Embryonic facial prominence (tissue), 1 donor: ENCODE data around the gene AKR1C3.
"Not testable (repeated sequence)": the region's sequence is repeated elsewhere in the genome, so short reads cannot be mapped to it uniquely, and the experiment has no call there.

Source experiments
- DNase-seq: peaks from one replicate; pipeline ENCODE4 v3.0.0-alpha.2; 2016; ENCODE audit errors: extremely low spot score

The AKR1C3 gene

DNA sequence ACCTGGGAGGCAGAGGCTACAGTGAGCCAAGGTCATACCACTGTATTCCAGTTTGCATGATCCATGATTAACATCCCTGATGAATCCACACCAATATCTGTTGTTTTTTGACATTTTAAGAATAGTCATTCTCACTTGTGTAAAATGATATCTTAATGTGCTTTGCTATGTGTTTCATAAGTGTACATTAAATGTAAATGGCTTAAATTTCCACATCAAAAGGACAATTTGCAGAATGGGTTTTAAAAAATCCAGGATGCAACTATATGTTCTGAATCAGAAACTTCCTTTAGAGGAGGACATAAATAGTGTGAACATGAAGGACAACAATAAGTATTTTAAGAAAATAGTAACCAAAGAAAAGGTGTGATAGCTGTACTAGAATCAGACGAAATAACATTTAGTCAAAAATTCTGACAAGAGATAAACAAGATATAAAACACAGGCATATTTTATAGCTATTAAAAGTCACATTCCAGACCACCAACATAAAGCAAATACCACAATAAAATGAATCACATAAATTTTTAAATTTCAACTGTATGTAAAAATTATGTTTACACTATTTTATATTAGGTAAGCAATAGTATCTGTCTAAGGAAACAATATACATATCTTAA, 42.4 kb downstream of the AKR1C3 start:
- DNase-seq: no peak

DNA sequence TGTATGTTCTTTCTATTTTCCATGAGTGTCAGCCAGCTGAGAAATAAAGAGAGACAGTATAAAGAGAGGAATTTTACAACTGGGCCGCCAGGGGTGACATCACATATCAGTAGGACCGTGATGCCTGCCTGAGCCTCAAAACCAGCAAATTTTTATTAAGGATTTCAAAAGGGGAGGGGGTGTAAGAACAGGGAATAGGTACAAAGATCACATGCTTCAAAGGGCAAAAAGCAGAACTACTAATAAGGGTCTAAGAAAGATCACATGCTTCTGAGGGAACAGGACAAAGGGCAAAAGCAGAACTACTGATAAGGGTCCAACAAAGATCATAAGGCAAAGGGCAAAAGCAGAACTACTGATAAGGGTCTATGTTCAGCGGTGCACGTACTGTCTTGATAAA, 43.5 kb downstream of the AKR1C3 start:
- not testable (repeated sequence) for DNase-seq

GRCh38 chr10:5142199-5142598, 48.0 kb downstream of the AKR1C3 start:
- DNase-seq: no peak

DNA sequence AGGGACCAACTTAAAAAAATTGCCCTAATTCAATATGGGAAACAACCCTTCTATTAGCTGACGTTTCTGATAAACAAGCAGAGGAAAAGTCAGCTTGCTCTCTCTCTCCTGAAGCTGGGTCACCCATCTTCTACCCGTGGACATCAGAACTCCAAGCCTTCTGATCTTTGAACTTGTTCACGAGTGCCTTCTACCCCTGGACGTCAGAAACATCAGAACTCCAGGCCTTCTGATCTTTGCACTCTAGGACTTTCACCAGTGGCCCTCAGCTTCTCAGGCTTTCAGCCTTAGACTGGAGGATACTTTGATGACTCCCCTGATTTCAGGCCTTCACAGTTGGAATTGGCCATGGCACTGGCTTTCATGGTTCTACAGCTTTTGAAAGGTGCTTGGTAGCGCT, 48.9 kb downstream of the AKR1C3 start:
- no peak for DNase-seq

DNA sequence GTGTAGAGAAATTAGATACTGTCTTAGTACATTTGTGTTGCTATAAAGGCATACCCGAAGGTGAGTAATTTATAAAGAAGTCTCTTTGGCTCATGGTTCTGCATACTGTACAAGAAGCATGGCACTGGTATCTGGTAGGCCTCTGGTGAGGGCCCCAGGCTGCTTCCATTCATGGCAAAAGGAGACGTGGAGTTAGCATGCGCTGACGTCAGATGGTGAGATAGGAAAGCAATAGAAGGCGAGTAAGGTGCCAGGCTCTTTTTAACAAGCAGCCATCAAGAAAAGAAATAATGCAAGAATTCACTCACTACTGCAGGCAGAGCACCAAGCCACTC, 52.7 kb downstream of the AKR1C3 start:
- no peak for DNase-seq

DNA sequence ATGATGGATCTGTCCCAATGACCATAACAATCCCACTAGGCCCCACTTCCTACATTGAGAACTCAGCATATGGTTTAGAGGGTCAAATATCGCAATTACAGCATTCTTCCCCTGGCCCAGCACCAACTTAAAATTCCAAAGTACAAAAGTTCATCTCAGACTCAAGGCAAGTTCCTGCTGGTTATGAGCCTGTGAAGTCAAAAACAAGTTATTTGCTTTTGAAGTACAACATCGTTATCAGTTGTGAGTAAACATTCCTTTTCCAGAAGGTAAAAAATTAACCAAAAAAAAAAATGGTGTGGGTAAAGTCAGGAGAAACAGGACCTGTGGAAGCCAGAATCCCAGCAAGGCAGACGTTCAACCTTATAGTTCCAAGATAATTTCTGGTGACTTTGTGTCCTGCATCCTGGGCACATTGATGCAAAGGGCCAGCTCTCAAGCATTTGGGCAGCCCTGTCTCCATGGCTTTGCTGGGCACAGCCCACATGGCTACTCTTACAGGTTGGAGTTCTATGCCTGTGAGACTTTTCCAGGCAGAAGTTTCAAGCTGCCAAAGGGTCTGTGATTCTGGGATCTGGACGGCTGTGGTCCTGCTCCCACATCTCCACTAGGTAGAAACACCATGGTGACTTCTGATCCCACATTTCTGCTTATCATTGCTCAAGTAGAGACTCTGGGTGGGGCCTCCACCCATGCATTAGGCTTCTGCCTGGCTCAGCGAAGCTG, 53.2 kb downstream of the AKR1C3 start:
- DNase-seq: no peak

DNA sequence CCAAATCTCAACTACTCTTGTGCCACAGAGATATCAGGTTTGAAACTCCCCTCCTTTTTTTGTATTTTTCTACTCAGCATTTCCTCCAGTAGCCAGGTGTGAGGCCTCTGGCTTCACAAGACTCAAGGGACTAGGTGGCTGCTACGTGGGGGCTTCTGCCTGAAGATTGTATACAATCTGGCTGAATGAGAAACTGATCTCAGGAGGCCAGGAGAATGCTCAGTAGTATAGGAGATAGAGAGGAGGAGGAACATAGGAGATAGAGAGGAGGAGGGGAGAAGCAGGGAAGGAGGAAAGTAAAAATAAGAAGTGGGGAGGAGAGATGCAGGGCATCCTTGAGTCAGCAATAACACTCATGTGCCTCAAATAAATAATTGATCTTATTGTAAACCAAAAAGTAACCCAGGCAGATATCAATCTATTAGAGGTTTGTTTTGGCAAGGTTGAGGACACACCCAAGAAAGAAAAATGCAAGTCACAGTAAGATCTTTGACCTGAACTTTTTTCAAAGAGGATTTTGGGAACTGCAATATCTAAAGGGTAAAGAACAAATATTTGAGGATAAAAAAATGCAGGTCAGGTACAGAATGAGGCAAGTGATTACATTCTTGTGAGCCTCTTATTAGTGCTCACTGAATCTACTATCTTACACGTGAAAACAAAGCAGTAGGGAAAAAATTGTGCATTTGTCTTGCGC, 53.9 kb downstream of the AKR1C3 start:
- DNase-seq: no peak

GRCh38 chr10:5148678-5149032, 54.4 kb downstream of the AKR1C3 start:
- DNase-seq: no peak

- DNase-seq: no peak
Measured at GRCh38 chr10:5151076-5151475, 56.9 kb downstream of the AKR1C3 start.

DNA sequence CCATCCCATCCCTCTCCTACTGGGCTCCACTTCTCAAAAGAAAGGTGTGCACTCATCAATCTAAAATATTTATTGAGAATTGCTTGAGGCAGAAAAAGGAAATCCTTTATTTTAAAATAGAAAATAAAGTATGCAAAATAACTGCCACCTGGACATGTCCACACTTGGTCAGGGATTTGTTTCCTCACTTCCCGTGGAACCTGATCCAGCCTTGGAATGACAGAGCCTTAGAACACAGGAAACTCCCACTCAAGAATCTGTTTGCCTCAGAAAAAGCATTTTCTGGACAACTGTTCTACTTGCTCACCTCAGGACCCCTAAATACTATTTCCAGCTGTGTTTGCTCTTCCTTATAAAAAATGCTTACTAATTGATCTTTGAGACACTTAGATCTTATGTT, 61.7 kb downstream of the AKR1C3 start:
- no peak for DNase-seq
